IMR-90 (cell line): ENCODE results near the gene PODXL2. TPM values are rescaled to one million over a fixed set of nuclear protein-coding genes. Genes with fewer than 3 reads are reported as not detected.

ENCODE experiments used
- ATAC-seq: fragments of 200-7000 bp; cut with Tn5 transposase; 2 replicates; pipeline ENCODE4 v1.9.1; 2020; ENCODE audit warnings: low read depth, mild to moderate bottlenecking, moderate library complexity
- BruUV-seq: library from RNA; stranded (reverse); fragments of 400-500 nt; replicated peaks from 2 replicates; lab custom pipeline; 2021; lab: Mats Ljungman, UMichigan
- CTCF ChIA-PET: fragments of 300-600 bp; formaldehyde crosslinking; extraction: SDS; loops from one replicate; lab custom pipeline; 2021; ENCODE audit warnings: antibody characterized with exemption; lab: Yijun Ruan, JAX
- POLR2A ChIA-PET: fragments of 300-600 bp; sonication (Branson Sonifier 250); formaldehyde crosslinking; loops from one replicate; lab custom pipeline; 2022; ENCODE audit warnings: antibody characterized with exemption; ENCODE audit not compliant: unreplicated experiment; lab: Charles Lee
- DNase-seq: peaks from one replicate; pipeline ENCODE4 v3.0.0; 2013
- H2AFZ ChIP-seq: replicated peaks from 2 replicates; pipeline ENCODE3; 2013; ENCODE audit warnings: low read length, mild to moderate bottlenecking; ENCODE audit not compliant: poor library complexity
- H2AK5ac ChIP-seq: 2 replicates; pipeline ENCODE4 v1.6.1; 2013; ENCODE audit warnings: low read depth, low read length, inconsistent platforms
- H2AK9ac ChIP-seq: replicated peaks from 2 replicates; pipeline ENCODE3; 2013; ENCODE audit warnings: mild to moderate bottlenecking, low read depth, low read length, moderate library complexity; ENCODE audit not compliant: poor library complexity
- H2BK120ac ChIP-seq: 2 replicates; pipeline ENCODE4 v1.6.1; 2013; ENCODE audit warnings: low read depth, low read length, inconsistent platforms
- H2BK15ac ChIP-seq: 3 replicates; pipeline ENCODE4 v1.6.1; 2013; ENCODE audit warnings: low read depth, low read length, inconsistent platforms
- H2BK20ac ChIP-seq: 2 replicates; pipeline ENCODE4 v1.6.1; 2013; ENCODE audit warnings: low read depth, mild to moderate bottlenecking, inconsistent platforms, low read length, moderate library complexity
- H2BK5ac ChIP-seq: 2 replicates; pipeline ENCODE4 v1.6.1; 2013; ENCODE audit warnings: mild to moderate bottlenecking, low read depth, low read length, inconsistent platforms; ENCODE audit not compliant: poor library complexity, severe bottlenecking
- H3K14ac ChIP-seq: replicated peaks from 2 replicates; pipeline ENCODE4 v1.6.1; 2013; ENCODE audit warnings: low read depth, low read length, inconsistent platforms
- H3K18ac ChIP-seq: 2 replicates; pipeline ENCODE4 v1.6.1; 2013; ENCODE audit warnings: low read depth, low read length, control low read depth
- H3K23ac ChIP-seq: 2 replicates; pipeline ENCODE4 v1.6.1; 2013; ENCODE audit warnings: low read depth, low read length, inconsistent platforms
- H3K27ac ChIP-seq: 2 replicates; pipeline ENCODE4 v1.5.1; 2013; ENCODE audit warnings: mild to moderate bottlenecking, control low read depth, low read length; ENCODE audit not compliant: insufficient read depth
- H3K27me3 ChIP-seq: 2 replicates; pipeline ENCODE4 v1.6.1; 2013; ENCODE audit warnings: low read length; ENCODE audit not compliant: control insufficient read depth, insufficient read depth
- H3K36me3 ChIP-seq: 2 replicates; pipeline ENCODE4 v1.6.1; 2013; ENCODE audit warnings: low read length, mixed read lengths; ENCODE audit not compliant: control insufficient read depth, insufficient read depth
- H3K4ac ChIP-seq: 2 replicates; pipeline ENCODE4 v1.6.1; 2013; ENCODE audit warnings: low read depth, low read length, inconsistent platforms
- H3K4me1 ChIP-seq: 2 replicates; pipeline ENCODE4 v1.6.1; 2013; ENCODE audit warnings: low read length, mixed read lengths; ENCODE audit not compliant: control insufficient read depth, insufficient read depth
- H3K4me2 ChIP-seq: 2 replicates; pipeline ENCODE4 v1.6.1; 2013; ENCODE audit warnings: low read depth, mild to moderate bottlenecking, control low read depth, low read length, moderate library complexity
- H3K4me3 ChIP-seq: 2 replicates; pipeline ENCODE4 v1.5.1; 2013; ENCODE audit warnings: low read depth, mild to moderate bottlenecking, control low read depth, low read length, moderate library complexity; ENCODE audit not compliant: insufficient read depth
- H3K56ac ChIP-seq: 2 replicates; pipeline ENCODE4 v1.6.1; 2013; ENCODE audit warnings: low read length, inconsistent platforms; ENCODE audit not compliant: insufficient read depth; ENCODE audit errors: extremely low read depth
- H3K79me1 ChIP-seq, 2 experiments: 2 replicates each; pipeline ENCODE4 v1.6.1; 2013; ENCODE audit warnings: low read length in 2 of 2, inconsistent platforms in 1 of 2, low read depth in 1 of 2
- H3K9ac ChIP-seq: 2 replicates; pipeline ENCODE4 v1.6.1; 2013; ENCODE audit warnings: low read depth, low read length, control low read depth
- H3K9me1 ChIP-seq: 2 replicates; pipeline ENCODE4 v1.6.1; 2013; ENCODE audit warnings: low read length, inconsistent platforms; ENCODE audit not compliant: insufficient read depth
- H3K9me3 ChIP-seq: 2 replicates; pipeline ENCODE4 v1.6.1; 2013; ENCODE audit warnings: low read length; ENCODE audit not compliant: control insufficient read depth, insufficient read depth
- H4K20me1 ChIP-seq: 2 replicates; pipeline ENCODE4 v1.6.1; 2013; ENCODE audit warnings: low read length, inconsistent platforms; ENCODE audit not compliant: insufficient read depth
- H4K5ac ChIP-seq: 2 replicates; pipeline ENCODE4 v1.6.1; 2013; ENCODE audit warnings: mild to moderate bottlenecking, low read depth, low read length, control low read depth
- H4K8ac ChIP-seq, 2 experiments: 2 replicates each; pipeline ENCODE4 v1.6.1; 2013; ENCODE audit warnings: low read depth in 2 of 2, low read length in 2 of 2, control low read depth in 1 of 2, inconsistent platforms in 1 of 2
- H4K91ac ChIP-seq: 2 replicates; pipeline ENCODE4 v1.6.1; 2013; ENCODE audit warnings: low read depth, low read length, inconsistent platforms; ENCODE audit not compliant: insufficient read depth
- RCOR1 ChIP-seq: IDR thresholded peaks from 2 replicates; pipeline ENCODE4 v1.6.1; 2012; ENCODE audit warnings: mild to moderate bottlenecking, low read length, improper control_type of control experiment; ENCODE audit not compliant: insufficient replicate concordance
- WGBS, 2 experiments: methylation state at CpG; one replicate each; pipeline versions ENCODE4 v1.1.5 to v1.1.7; 2013; ENCODE audit warnings: missing lambda C conversion rate in 2 of 2; ENCODE audit not compliant: insufficient read length in 1 of 2; ENCODE audit errors: extremely low coverage in 2 of 2; 5-methylcytosine and 5-hydroxymethylcytosine counted together
- dilution Hi-C: fragments of 300-500 bp; cut with HindIII; formaldehyde crosslinking; loops from one replicate; pipeline ENCODE4 v1.14.3; 2018; ENCODE audit warnings: low sequenced_read_pairs; ENCODE audit not compliant: unreplicated experiment
- in situ Hi-C: fragments of 300-500 bp; cut with MboI; formaldehyde crosslinking; loops from 3 replicates; pipeline ENCODE4 v1.14.3; 2019; ENCODE audit warnings: low sequenced_read_pairs, inconsistent platforms, mixed read lengths
- intact Hi-C: fragments of 100-400 bp; cut with micrococcal nuclease; formaldehyde crosslinking; loops from 2 replicates; pipeline ENCODE4 v1.10.0; 2022
- polyA plus RNA-seq, 3 experiments: library from polyadenylated mRNA; depleted of rRNA; stranded (reverse); fragments of >200 nt; gene quantifications; 2 replicates each; pipeline ENCODE4 v1.2.3, GENCODE V29; 2012; ENCODE audit warnings: low replicate concordance in 1 of 3
- total RNA-seq: library from RNA; depleted of rRNA; stranded (reverse); fragments of >200 nt; gene quantifications from 2 replicates; pipeline ENCODE4 v1.2.3, GENCODE V29; 2012

Gene PODXL2
- total and polyA plus RNA-seq, 2 of the 4 experiments (the other 2 are of a cell fraction) = 1.6 to 5.4 TPM

- Histone ChIP-seq H3K79me1 (no peaks in the 10 kb centered on the region), H4K20me1 (no peaks in the 10 kb centered on the region), H3K9me3 (no peaks in the 10 kb centered on the region), H3K4ac (no peak overlapping the region), H2BK15ac (no peak overlapping the region), H2BK120ac (no peak overlapping the region), H3K27me3 (peaks cover 16% of the 10 kb centered on the region), H2BK20ac (no peak overlapping the region), H3K9me1 (no peaks in the 10 kb centered on the region), H3K18ac (no peak overlapping the region), H3K14ac (no peak overlapping the region), H2AFZ (no peak overlapping the region), H2BK5ac (no peak overlapping the region), H3K9ac (no peak overlapping the region), H3K27ac (no peak overlapping the region), H3K36me3 (no peaks in the 10 kb centered on the region), H4K8ac (no peak overlapping the region), H3K4me3 (no peak overlapping the region), H2AK9ac (no peak overlapping the region), H3K4me1 (no peaks in the 10 kb centered on the region), H4K91ac (no peak overlapping the region), H3K4me2 (no peak overlapping the region), H3K23ac (no peak overlapping the region; the same call in 1 of the 2 replicates), H2AK5ac (no peak overlapping the region), H4K5ac (no peak overlapping the region), H3K56ac (no peak overlapping the region)
- in situ Hi-C loops (no loop called here), dilution Hi-C loops (no loop called here), intact Hi-C loops (no loop called here)
- BruUV-seq = no TSS peak
- no peak for TF ChIP-seq RCOR1
- ChIA-PET CTCF (no interaction called here), POLR2A (no interaction called here)
- WGBS, 2 experiments = 80% methylated on average over 1 of the region's 8 CpGs; no CpG with 5 or more reads in 1 of the 2 experiments
- ATAC-seq (no peak), DNase-seq (no peak)
Measured at GRCh38 chr3:127645371-127646015, 16.5 kb downstream of the PODXL2 start.
